Measurements from ENCODE around the gene CALHM1. TPM values are rescaled to one million over a fixed set of nuclear protein-coding genes. Genes with fewer than 3 reads are reported as not detected.

CALHM1 gene
- total and polyA plus RNA-seq, 4 experiments from 2014 or later: not detected

- peaks cover 33% of the 10 kb centered on the region for H3K4me1 ChIP-seq (ENCODE audit: insufficient read depth, low read length)
- ChIA-PET CTCF (ENCODE audit: partially characterized antibody) (interaction anchor here (0.7 to 8.4 kb wide), 7 partner anchors 8 to 65 kb away, joined by 3 to 141 read pairs (median 6); partner anchors contain the start of gene CALHM2), POLR2A (ENCODE audit: partially characterized antibody) (interaction anchor here (0.8 to 2.0 kb wide), 7 partner anchors 21 to 110 kb away, joined by 3 to 4 read pairs (median 3); no protein-coding TSS in a partner anchor)
- H3K9me3 Mint-ChIP-seq: no peaks in the 10 kb centered on the region
- no peak overlapping the region for H3K4me3 Mint-ChIP-seq
- H3K27me3 ChIP-seq (ENCODE audit: insufficient read depth, low read length): no peaks in the 10 kb centered on the region
- no peaks in the 10 kb centered on the region for H3K9me3 ChIP-seq (ENCODE audit: control insufficient read depth in 1 of 2, low read length in 2 of 2)
- H3K4me1 Mint-ChIP-seq: peaks cover 19 to 50% (median 31%) of the 10 kb centered on the region in 4 donors
- no peak overlapping the region for H3K27ac ChIP-seq (ENCODE audit: low read depth, low read length)
- H3K36me3 ChIP-seq (ENCODE audit: insufficient read depth, low read length): no peaks in the 10 kb centered on the region
- no peak for DNase-seq
- intact Hi-C loops (cut with micrococcal nuclease): no loop called here
- peak overlapping the region in 3 of 7 donors; percentile 17 to 68 (median 50) for H3K27ac Mint-ChIP-seq
- H3K27me3 Mint-ChIP-seq: no peaks in the 10 kb centered on the region
- no peak overlapping the region for H3K4me3 ChIP-seq (ENCODE audit: low read length in 2 of 2)
- no peaks in the 10 kb centered on the region for H3K36me3 Mint-ChIP-seq
These were observed 16.7 kb upstream of the CALHM1 start for GRCh38 chr10:103475437-103475836.

DNA sequence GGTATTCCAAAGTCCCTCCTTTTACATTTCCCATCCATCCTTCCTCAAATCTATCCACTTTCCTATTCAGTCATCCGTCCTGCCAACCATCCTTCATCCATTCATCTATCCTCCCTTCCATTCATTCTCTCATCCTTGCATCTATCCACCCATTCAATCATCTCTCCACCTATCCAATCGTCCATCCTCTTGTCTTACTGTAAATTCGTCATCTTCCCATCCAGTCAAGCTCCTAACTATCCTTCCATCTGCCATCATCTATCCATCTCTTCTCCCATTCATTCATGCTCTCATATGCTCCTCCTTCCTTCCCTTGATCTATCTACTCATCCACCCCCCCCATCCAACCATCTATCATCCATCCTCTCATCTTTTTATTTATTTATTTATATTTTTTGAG lies 15.4 kb upstream of the CALHM1 start:
- Histone ChIP-seq H3K27me3 (ENCODE audit: insufficient read depth, low read length) (no peaks in the 10 kb centered on the region), H3K36me3 (ENCODE audit: insufficient read depth, low read length) (no peaks in the 10 kb centered on the region), H3K4me3 (ENCODE audit: low read length in 2 of 2) (no peak overlapping the region), H3K9me3 (ENCODE audit: control insufficient read depth in 1 of 2, low read length in 2 of 2) (no peaks in the 10 kb centered on the region), H3K27ac (ENCODE audit: low read depth, low read length) (no peak overlapping the region), H3K4me1 (ENCODE audit: insufficient read depth, low read length) (peaks cover 44% of the 10 kb centered on the region)
- Mint-ChIP-seq H3K4me3 (peak overlapping the region in 1 of 8 donors; percentile 27), H3K36me3 (no peaks in the 10 kb centered on the region), H3K4me1 (peaks cover 31 to 64% (median 42%) of the 10 kb centered on the region in 4 donors), H3K27ac (peak overlapping the region in 6 of 7 donors; percentile 4 to 79 (median 70)), H3K9me3 (no peaks in the 10 kb centered on the region), H3K27me3 (no peaks in the 10 kb centered on the region)
- intact Hi-C loops (cut with micrococcal nuclease): no loop called here
- POLR2A ChIA-PET (ENCODE audit: partially characterized antibody): interaction anchor here (1.2 kb wide), 2 partner anchors 23 to 29 kb away, joined by 3 read pairs; no protein-coding TSS in a partner anchor
- CTCF ChIA-PET (ENCODE audit: partially characterized antibody): interaction anchor here (1.1 to 8.4 kb wide), 3 partner anchors 9 to 63 kb away, joined by 6 to 141 read pairs (median 7); no protein-coding TSS in a partner anchor
- no peak for DNase-seq

DNA sequence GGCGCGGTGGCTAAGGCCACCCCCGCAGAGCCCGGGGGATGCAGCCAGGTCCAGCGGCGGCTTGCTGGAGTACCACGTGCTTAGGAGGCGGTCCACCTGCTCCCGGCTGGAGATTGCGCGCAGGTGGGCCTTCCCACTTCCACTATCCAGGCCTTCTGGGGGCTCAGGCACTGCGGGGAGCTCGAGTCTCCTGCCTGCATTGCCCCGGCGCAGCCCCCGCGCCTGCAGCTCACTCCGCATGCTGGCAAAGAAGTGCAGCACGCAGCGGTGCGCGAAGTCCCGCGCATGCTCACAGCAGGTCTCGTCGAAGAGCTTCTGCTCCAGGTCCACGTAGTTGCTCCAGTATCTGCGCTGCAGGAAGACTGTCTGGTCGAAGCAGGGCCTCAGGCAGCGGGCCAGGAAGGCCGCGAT lies 14.6 kb upstream of the CALHM1 start:
- Histone ChIP-seq H3K4me1 (ENCODE audit: insufficient read depth, low read length) (peaks cover 44% of the 10 kb centered on the region), H3K9me3 (ENCODE audit: control insufficient read depth in 1 of 2, low read length in 2 of 2) (no peaks in the 10 kb centered on the region), H3K27ac (ENCODE audit: low read depth, low read length) (no peak overlapping the region), H3K27me3 (ENCODE audit: insufficient read depth, low read length) (no peaks in the 10 kb centered on the region), H3K36me3 (ENCODE audit: insufficient read depth, low read length) (no peaks in the 10 kb centered on the region), H3K4me3 (ENCODE audit: low read length in 2 of 2) (no peak overlapping the region)
- Mint-ChIP-seq H3K4me1 (peaks cover 31 to 64% (median 43%) of the 10 kb centered on the region in 4 donors), H3K4me3 (peak overlapping the region in 1 of 8 donors; percentile 54), H3K9me3 (no peaks in the 10 kb centered on the region), H3K36me3 (no peaks in the 10 kb centered on the region), H3K27me3 (no peaks in the 10 kb centered on the region), H3K27ac (peak overlapping the region in 1 of 7 donors; percentile 62)
- ChIA-PET CTCF (ENCODE audit: partially characterized antibody) (interaction anchor here (1.1 to 2.7 kb wide), 4 partner anchors 10 to 56 kb away, joined by 7 to 14 read pairs (median 8); partner anchors contain the start of gene CALHM2), POLR2A (ENCODE audit: partially characterized antibody) (interaction anchor here (1.3 to 4.4 kb wide), 2 partner anchors 21 to 28 kb away, joined by 3 to 106 read pairs; partner anchors contain the start of gene CALHM2)
- DNase-seq: peak in 1 of 5 donors; percentile 14
- intact Hi-C loops (cut with micrococcal nuclease): no loop called here

DNA sequence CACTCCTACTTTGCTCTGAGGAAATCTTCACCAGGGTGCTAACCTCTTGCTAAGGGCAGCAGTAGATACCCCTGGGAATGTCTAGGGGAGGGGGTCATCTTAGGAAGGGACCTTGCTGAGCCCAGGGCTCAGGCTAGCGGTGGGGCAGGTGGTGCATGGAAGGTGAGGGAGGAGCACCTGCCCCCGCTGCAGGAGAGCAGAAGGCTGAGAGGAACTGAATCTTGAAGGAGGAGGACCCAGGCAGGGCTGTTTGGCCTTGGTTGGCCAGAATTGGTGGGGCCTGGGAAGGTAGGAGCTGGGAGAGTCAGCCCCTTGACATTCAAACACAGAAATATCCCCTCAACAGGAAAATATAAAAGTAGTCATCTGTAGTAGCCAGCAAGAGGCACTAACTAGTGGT lies 13.3 kb upstream of the CALHM1 start:
- Histone ChIP-seq H3K27ac (ENCODE audit: low read depth, low read length) (peak overlapping the region; percentile 63), H3K27me3 (ENCODE audit: insufficient read depth, low read length) (no peaks in the 10 kb centered on the region), H3K9me3 (ENCODE audit: control insufficient read depth in 1 of 2, low read length in 2 of 2) (no peaks in the 10 kb centered on the region), H3K4me1 (ENCODE audit: insufficient read depth, low read length) (peaks cover 47% of the 10 kb centered on the region), H3K4me3 (ENCODE audit: low read length in 2 of 2) (no peak overlapping the region), H3K36me3 (ENCODE audit: insufficient read depth, low read length) (no peaks in the 10 kb centered on the region)
- intact Hi-C loops (cut with micrococcal nuclease): no loop called here
- Mint-ChIP-seq H3K9me3 (no peaks in the 10 kb centered on the region), H3K4me3 (peak overlapping the region in 7 of 8 donors; percentile 73 to 85 (median 81)), H3K4me1 (peaks cover 33 to 70% (median 47%) of the 10 kb centered on the region in 4 donors), H3K36me3 (no peaks in the 10 kb centered on the region), H3K27me3 (no peaks in the 10 kb centered on the region), H3K27ac (peak overlapping the region; percentile 85 to 97 (median 90))
- ChIA-PET POLR2A (ENCODE audit: partially characterized antibody) (interaction anchor here (1.0 to 4.4 kb wide), 11 partner anchors 9 to 826 kb away, joined by 3 to 106 read pairs (median 4); partner anchors contain the start of gene CALHM2), CTCF (ENCODE audit: partially characterized antibody) (interaction anchor here (0.7 to 3.6 kb wide), 6 partner anchors 9 to 54 kb away, joined by 3 to 15 read pairs (median 8); partner anchors contain the start of gene CALHM2)
- DNase-seq: no peak

GRCh38 chr10:103470761-103471653 lies 12.3 kb upstream of the CALHM1 start:
- peak; percentile 67 to 88 (median 74) for DNase-seq
- Mint-ChIP-seq H3K9me3 (no peaks in the 10 kb centered on the region), H3K27me3 (no peaks in the 10 kb centered on the region), H3K27ac (peak overlapping the region; percentile 85 to 97 (median 90)), H3K4me3 (peak overlapping the region; percentile 67 to 85 (median 79)), H3K4me1 (peaks cover 30 to 69% (median 51%) of the 10 kb centered on the region in 4 donors), H3K36me3 (no peaks in the 10 kb centered on the region)
- H3K36me3 ChIP-seq (ENCODE audit: insufficient read depth, low read length): no peaks in the 10 kb centered on the region
- H3K27ac ChIP-seq (ENCODE audit: low read depth, low read length): peak overlapping the region; percentile 63
- POLR2A ChIA-PET (ENCODE audit: partially characterized antibody): interaction anchor here (0.8 to 4.4 kb wide), 11 partner anchors 9 to 651 kb away, joined by 3 to 106 read pairs (median 4); partner anchors contain the start of genes CALHM2 and SFR1
- intact Hi-C loops (cut with micrococcal nuclease): loop anchor here (1.0 kb wide), 1 partner anchor 20 kb away; no protein-coding TSS in a partner anchor
- CTCF ChIA-PET (ENCODE audit: partially characterized antibody): interaction anchor here (1.9 to 3.6 kb wide), 4 partner anchors 10 to 19 kb away, joined by 8 to 15 read pairs (median 11); partner anchors contain the start of gene CALHM2
- H3K27me3 ChIP-seq (ENCODE audit: insufficient read depth, low read length): no peaks in the 10 kb centered on the region
- H3K9me3 ChIP-seq (ENCODE audit: control insufficient read depth in 1 of 2, low read length in 2 of 2): no peaks in the 10 kb centered on the region
- peaks cover 43% of the 10 kb centered on the region for H3K4me1 ChIP-seq (ENCODE audit: insufficient read depth, low read length)
- peak overlapping the region in 1 of 2 donors; percentile 3 for H3K4me3 ChIP-seq (ENCODE audit: low read length in 2 of 2)

DNA sequence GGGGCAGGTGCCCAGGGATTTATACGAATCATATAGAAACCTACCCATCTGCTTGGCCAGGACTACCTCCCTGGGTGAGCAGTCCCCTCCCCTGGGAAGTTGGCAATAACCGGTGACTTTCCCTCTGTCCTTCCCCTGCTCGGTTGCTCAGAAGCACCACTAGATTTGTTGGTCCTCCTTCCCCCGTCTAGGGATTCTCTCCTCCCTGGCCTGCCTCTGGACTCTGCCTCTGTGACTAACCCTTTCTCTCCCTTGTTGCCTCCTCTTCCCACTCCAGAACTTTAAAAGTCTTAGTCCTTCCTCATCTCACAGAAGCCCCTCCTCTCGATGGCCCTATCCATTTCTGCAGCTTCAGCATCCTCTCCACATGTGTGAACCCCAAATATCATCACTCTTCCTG lies 10.5 kb upstream of the CALHM1 start:
- Mint-ChIP-seq H3K9me3 (no peaks in the 10 kb centered on the region), H3K27ac (peak overlapping the region in 6 of 7 donors; percentile 2 to 97 (median 82)), H3K36me3 (no peaks in the 10 kb centered on the region), H3K4me1 (peaks cover 30 to 63% (median 47%) of the 10 kb centered on the region in 4 donors), H3K27me3 (no peaks in the 10 kb centered on the region), H3K4me3 (peak overlapping the region in 2 of 8 donors; percentile 5 to 24)
- Histone ChIP-seq H3K9me3 (ENCODE audit: control insufficient read depth in 1 of 2, low read length in 2 of 2) (no peaks in the 10 kb centered on the region), H3K27me3 (ENCODE audit: insufficient read depth, low read length) (no peaks in the 10 kb centered on the region), H3K27ac (ENCODE audit: low read depth, low read length) (no peak overlapping the region), H3K36me3 (ENCODE audit: insufficient read depth, low read length) (no peaks in the 10 kb centered on the region), H3K4me1 (ENCODE audit: insufficient read depth, low read length) (peaks cover 43% of the 10 kb centered on the region), H3K4me3 (ENCODE audit: low read length in 2 of 2) (no peak overlapping the region)
- ChIA-PET POLR2A (ENCODE audit: partially characterized antibody) (interaction anchor here (4.4 kb wide), 1 partner anchor 17 kb away, joined by 106 read pairs; the partner anchor contains the start of gene CALHM2), CTCF (ENCODE audit: partially characterized antibody) (interaction anchor here (0.6 to 3.6 kb wide), 3 partner anchors 12 to 52 kb away, joined by 3 to 15 read pairs (median 3); no protein-coding TSS in a partner anchor)
- intact Hi-C loops (cut with micrococcal nuclease): no loop called here
- no peak for DNase-seq
